Measurements from ENCODE around the gene GLA. TPM values are rescaled to one million over a fixed set of nuclear protein-coding genes. Genes with fewer than 3 reads are reported as not detected.

GLA gene
- total and polyA plus RNA-seq, 9 of the 15 experiments (the other 6 are each of a cell fraction or from before 2014, with no cell fraction given), result 41.7 to 146 (median 73.8) TPM

GRCh38 chrX:101415180-101416145 lies 7.7 kb upstream of the GLA start (continued):
- TF ChIP-seq NR0B1 (IDR thresholded peaks at IDR 0.05; ENCODE audit: partially characterized antibody), result no peak
- TF ChIP-seq C11orf30 (IDR thresholded peaks at IDR 0.05; ENCODE audit: low read depth), result no peak
- no peak for TF ChIP-seq BACH1 (tag; IDR thresholded peaks at IDR 0.05)
- TF ChIP-seq ZNF277 (CRISPR knock-in tag; IDR thresholded peaks at IDR 0.05; ENCODE audit: borderline replicate concordance), result no peak
- no peak for TF ChIP-seq PPARD (CRISPR knock-in tag; IDR thresholded peaks at IDR 0.05)
- no peak for TF ChIP-seq GTF2B (IDR thresholded peaks at IDR 0.05; ENCODE audit: extremely low read depth, insufficient read length)
- TF ChIP-seq DEAF1 (CRISPR knock-in tag; IDR thresholded peaks at IDR 0.05), result peak; percentile 60
- peak; percentile 53 to 74 for TF ChIP-seq RAD21 (CRISPR knock-in tag; conservative IDR thresholded peaks at IDR 0.05 in 1 of 2, IDR thresholded peaks at IDR 0.05 in 1 of 2)
- peak; percentile 35; the same call in 1 of the 2 replicates for TF ChIP-seq SMC3 (conservative IDR thresholded peaks at IDR 0.05; ENCODE audit: insufficient read depth, low read depth, low read length)
- TF ChIP-seq CTCF (IDR thresholded peaks at IDR 0.05 in 2 of 3, conservative IDR thresholded peaks at IDR 0.05 in 1 of 3; ENCODE audit: insufficient read depth in 2 of 3, low read depth in 1 of 3, low read length in 3 of 3), result peak; percentile 52 to 75 (median 66)
- no peak for TF ChIP-seq ZNF384 (IDR thresholded peaks at IDR 0.05; ENCODE audit: low read depth, low read length)
- peak; percentile 94 for TF ChIP-seq ZNF79 (CRISPR knock-in tag; IDR thresholded peaks at IDR 0.05; ENCODE audit: low read depth)
- TF ChIP-seq EHMT2 (IDR thresholded peaks at IDR 0.05), result no peak

Data from K562 (cell line).